MCF 10A (cell line): ENCODE results near the gene EFNA1. TPM values are rescaled to one million over a fixed set of nuclear protein-coding genes. Genes with fewer than 3 reads are reported as not detected.
A peak's percentile ranks its signal among the peaks of the same experiment; 100 is the strongest.

Experiments used
- BruUV-seq: library from RNA; stranded (reverse); fragments of 400-500 nt; replicated peaks from 2 replicates; lab custom pipeline; 2021; lab: Mats Ljungman, UMichigan
- CTCF ChIA-PET: fragments of 300-600 bp; sonication (Branson Sonifier 250); formaldehyde crosslinking; extraction: SDS; loops from one replicate; lab custom pipeline; 2021; ENCODE audit warnings: antibody characterized with exemption, inconsistent platforms; lab: Yijun Ruan, JAX
- POLR2A ChIA-PET: fragments of 300-600, 350-650 bp; sonication (Branson Sonifier 250); formaldehyde crosslinking; extraction: SDS; loops from one replicate; lab custom pipeline; 2020; ENCODE audit warnings: antibody characterized with exemption, inconsistent platforms; lab: Yijun Ruan, JAX
- DNase-seq: peaks from one replicate; pipeline ENCODE4 v3.0.0-alpha.2; 2018; ENCODE audit not compliant: unreplicated experiment
- H3K27ac Mint-ChIP-seq: one replicate; pipeline ENCODE4 v1.8.0; 2022; ENCODE audit warnings: mild to moderate bottlenecking, low read depth, mixed read lengths; ENCODE audit not compliant: unreplicated experiment
- H3K27me3 Mint-ChIP-seq: one replicate; pipeline ENCODE4 v1.8.0; 2022; ENCODE audit warnings: mixed read lengths; ENCODE audit not compliant: insufficient read depth, unreplicated experiment
- H3K36me3 Mint-ChIP-seq: one replicate; pipeline ENCODE4 v1.8.0; 2022; ENCODE audit warnings: mild to moderate bottlenecking, moderate library complexity, mixed read lengths; ENCODE audit not compliant: insufficient read depth, unreplicated experiment
- H3K4me1 Mint-ChIP-seq: one replicate; pipeline ENCODE4 v1.8.0; 2022; ENCODE audit warnings: mixed read lengths; ENCODE audit not compliant: insufficient read depth, unreplicated experiment
- H3K4me3 Mint-ChIP-seq: one replicate; pipeline ENCODE4 v1.8.0; 2022; ENCODE audit warnings: mild to moderate bottlenecking, moderate library complexity, mixed read lengths; ENCODE audit not compliant: unreplicated experiment
- H3K9me3 Mint-ChIP-seq: one replicate; pipeline ENCODE4 v1.8.0; 2022; ENCODE audit warnings: mixed read lengths; ENCODE audit not compliant: unreplicated experiment
- intact Hi-C: fragments of 100-400 bp; cut with micrococcal nuclease; formaldehyde crosslinking; loops from 2 replicates; pipeline ENCODE4 v1.14.1; 2022
- total RNA-seq: library from RNA; stranded (reverse); gene quantifications from 2 replicates; pipeline ENCODE4 v1.2.3, GENCODE V29; 2022
- TF ChIP-seq, protein P1 (sequence below): fragments of 200-600 bp; IDR thresholded peaks from one replicate; pipeline ENCODE4 v1.8.0; 2022; ENCODE audit warnings: antibody characterized with exemption, mild to moderate bottlenecking; ENCODE audit not compliant: unreplicated experiment

The EFNA1 gene
- total RNA-seq, 1 experiment from 2014 or later, result 38.9 TPM

DNA sequence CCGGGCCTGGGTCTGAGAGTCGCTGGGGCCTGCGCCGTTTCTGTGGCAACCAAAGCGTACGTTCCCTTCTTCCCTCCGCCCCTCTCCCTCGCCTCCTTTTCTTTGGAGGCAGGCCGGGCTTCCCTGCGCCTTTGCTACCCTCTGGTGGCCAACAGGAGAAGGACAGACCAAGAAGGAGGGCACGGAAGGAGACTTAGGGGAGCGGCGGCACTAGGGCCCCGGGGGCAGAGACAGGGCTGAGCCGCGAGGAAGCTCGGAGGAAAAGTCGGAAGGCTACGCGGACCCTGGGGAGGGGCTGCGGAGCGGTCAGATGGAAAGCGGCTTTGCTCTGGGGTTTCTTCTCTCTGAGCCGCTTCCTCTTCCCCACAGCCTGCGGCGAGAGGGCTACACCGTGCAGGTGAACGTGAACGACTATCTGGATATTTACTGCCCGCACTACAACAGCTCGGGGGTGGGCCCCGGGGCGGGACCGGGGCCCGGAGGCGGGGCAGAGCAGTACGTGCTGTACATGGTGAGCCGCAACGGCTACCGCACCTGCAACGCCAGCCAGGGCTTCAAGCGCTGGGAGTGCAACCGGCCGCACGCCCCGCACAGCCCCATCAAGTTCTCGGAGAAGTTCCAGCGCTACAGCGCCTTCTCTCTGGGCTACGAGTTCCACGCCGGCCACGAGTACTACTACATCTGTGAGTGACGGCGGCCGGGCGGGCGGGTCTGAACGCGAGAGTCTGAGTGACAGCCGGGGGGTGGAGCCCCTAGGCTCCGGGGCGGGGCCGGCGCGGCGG is 42.8 kb upstream of the EFNA1 start:
- H3K4me3 Mint-ChIP-seq, result peak overlapping the region; percentile 100
- peaks cover 19% of the 10 kb centered on the region for H3K27me3 Mint-ChIP-seq
- no TSS peak for BruUV-seq
- TF ChIP-seq, protein P1, sequence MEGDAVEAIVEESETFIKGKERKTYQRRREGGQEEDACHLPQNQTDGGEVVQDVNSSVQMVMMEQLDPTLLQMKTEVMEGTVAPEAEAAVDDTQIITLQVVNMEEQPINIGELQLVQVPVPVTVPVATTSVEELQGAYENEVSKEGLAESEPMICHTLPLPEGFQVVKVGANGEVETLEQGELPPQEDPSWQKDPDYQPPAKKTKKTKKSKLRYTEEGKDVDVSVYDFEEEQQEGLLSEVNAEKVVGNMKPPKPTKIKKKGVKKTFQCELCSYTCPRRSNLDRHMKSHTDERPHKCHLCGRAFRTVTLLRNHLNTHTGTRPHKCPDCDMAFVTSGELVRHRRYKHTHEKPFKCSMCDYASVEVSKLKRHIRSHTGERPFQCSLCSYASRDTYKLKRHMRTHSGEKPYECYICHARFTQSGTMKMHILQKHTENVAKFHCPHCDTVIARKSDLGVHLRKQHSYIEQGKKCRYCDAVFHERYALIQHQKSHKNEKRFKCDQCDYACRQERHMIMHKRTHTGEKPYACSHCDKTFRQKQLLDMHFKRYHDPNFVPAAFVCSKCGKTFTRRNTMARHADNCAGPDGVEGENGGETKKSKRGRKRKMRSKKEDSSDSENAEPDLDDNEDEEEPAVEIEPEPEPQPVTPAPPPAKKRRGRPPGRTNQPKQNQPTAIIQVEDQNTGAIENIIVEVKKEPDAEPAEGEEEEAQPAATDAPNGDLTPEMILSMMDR, result peak; percentile 89
- peak overlapping the region; percentile 96 for H3K27ac Mint-ChIP-seq
- peaks cover 28% of the 10 kb centered on the region for H3K4me1 Mint-ChIP-seq
- ChIA-PET CTCF (interaction anchor here (0.6 to 5.2 kb wide), 90 partner anchors 10 to 1091 kb away, joined by 3 to 78 read pairs (median 4); partner anchors contain the start of genes ADAM15, EFNA4, FLAD1 and GON4L), POLR2A (interaction anchor here (0.7 to 3.8 kb wide), 35 partner anchors 9 to 670 kb away, joined by 3 to 35 read pairs (median 6); partner anchors contain the start of genes ADAM15, CKS1B, EFNA1 and EFNA4)
- DNase-seq, result peak; percentile 98
- no peaks in the 10 kb centered on the region for H3K36me3 Mint-ChIP-seq
- no peaks in the 10 kb centered on the region for H3K9me3 Mint-ChIP-seq
- intact Hi-C loops, result loop anchor here (1.0 kb wide), 9 partner anchors 22 to 605 kb away; partner anchors contain the start of genes EFNA4 and ZBTB7B

DNA sequence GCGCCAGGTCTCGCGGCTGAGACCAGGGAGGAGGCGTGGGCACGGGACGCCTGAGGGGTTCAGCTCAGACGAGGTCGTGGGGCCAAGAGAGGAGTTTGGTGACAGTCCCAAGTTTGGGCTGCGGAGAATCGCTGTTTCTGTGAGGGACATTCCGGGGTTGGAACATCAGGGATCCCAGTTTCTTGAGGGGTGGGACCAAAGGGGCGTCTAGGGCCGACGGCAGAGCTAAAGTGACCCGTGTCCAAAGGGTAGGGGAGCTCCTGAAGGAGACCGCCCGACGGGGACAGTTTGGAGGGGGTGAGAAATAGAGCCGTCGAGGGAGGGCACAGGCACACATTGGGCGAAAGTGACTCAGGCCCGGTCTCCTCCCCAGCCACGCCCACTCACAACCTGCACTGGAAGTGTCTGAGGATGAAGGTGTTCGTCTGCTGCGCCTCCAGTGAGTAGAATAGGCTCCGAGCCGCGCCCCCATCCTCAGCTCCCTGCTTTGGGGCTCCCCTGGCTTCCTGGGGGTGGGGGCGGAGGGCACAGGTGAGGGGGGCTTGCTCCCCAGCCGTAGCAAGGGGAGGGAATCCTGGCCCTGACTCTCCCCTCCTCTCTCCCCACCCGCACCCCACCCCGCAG is 42.1 kb upstream of the EFNA1 start:
- H3K9me3 Mint-ChIP-seq, result no peaks in the 10 kb centered on the region
- ChIA-PET CTCF (interaction anchor here (0.6 to 5.2 kb wide), 84 partner anchors 10 to 1091 kb away, joined by 3 to 78 read pairs (median 5); partner anchors contain the start of genes ADAM15, EFNA4, FLAD1 and GON4L), POLR2A (interaction anchor here (0.5 to 3.8 kb wide), 28 partner anchors 13 to 606 kb away, joined by 3 to 35 read pairs (median 7); partner anchors contain the start of genes ADAM15, CKS1B, EFNA1 and EFNA4)
- intact Hi-C loops, result no loop called here
- no TSS peak for BruUV-seq
- H3K36me3 Mint-ChIP-seq, result no peaks in the 10 kb centered on the region
- H3K4me1 Mint-ChIP-seq, result peaks cover 28% of the 10 kb centered on the region
- H3K4me3 Mint-ChIP-seq, result peak overlapping the region; percentile 100
- peak overlapping the region; percentile 96 for H3K27ac Mint-ChIP-seq
- peaks cover 14% of the 10 kb centered on the region for H3K27me3 Mint-ChIP-seq
- peak; percentile 88 for DNase-seq
- TF ChIP-seq, protein P1, result no peak

DNA sequence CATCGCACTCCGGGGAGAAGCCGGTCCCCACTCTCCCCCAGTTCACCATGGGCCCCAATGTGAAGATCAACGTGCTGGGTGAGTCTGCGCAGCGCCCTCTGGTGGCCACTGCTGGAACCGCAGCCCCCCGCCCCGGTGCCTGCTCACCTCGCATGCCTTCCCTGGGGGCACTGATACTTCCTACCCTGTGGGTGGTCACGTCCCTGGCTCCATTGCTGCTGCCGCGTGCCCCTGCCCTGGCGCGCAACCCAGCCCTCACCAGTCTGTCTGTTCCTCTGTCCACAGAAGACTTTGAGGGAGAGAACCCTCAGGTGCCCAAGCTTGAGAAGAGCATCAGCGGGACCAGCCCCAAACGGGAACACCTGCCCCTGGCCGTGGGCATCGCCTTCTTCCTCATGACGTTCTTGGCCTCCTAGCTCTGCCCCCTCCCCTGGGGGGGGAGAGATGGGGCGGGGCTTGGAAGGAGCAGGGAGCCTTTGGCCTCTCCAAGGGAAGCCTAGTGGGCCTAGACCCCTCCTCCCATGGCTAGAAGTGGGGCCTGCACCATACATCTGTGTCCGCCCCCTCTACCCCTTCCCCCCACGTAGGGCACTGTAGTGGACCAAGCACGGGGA is 41.4 kb upstream of the EFNA1 start:
- no TSS peak for BruUV-seq
- Mint-ChIP-seq H3K4me1 (peaks cover 30% of the 10 kb centered on the region), H3K27me3 (peaks cover 10% of the 10 kb centered on the region), H3K4me3 (peak overlapping the region; percentile 100), H3K27ac (no peak overlapping the region), H3K36me3 (no peaks in the 10 kb centered on the region), H3K9me3 (no peaks in the 10 kb centered on the region)
- POLR2A ChIA-PET, result interaction anchor here (0.5 to 3.8 kb wide), 14 partner anchors 22 to 526 kb away, joined by 3 to 35 read pairs (median 14); partner anchors contain the start of genes ADAM15, CKS1B, EFNA1 and EFNA4
- CTCF ChIA-PET, result interaction anchor here (0.6 to 5.2 kb wide), 31 partner anchors 9 to 606 kb away, joined by 3 to 78 read pairs (median 8); partner anchors contain the start of genes ADAM15, EFNA4, FLAD1 and KRTCAP2
- TF ChIP-seq, protein P1, result peak; percentile 100
- DNase-seq, result peak; percentile 77
- intact Hi-C loops, result no loop called here
